Measurements from ENCODE around the gene AKAP8L.
"Not testable (repeated sequence)": the region's sequence is repeated elsewhere in the genome, so short reads cannot be mapped to it uniquely, and the experiment has no call there.

The AKAP8L gene

GRCh38 chr19:15352535-15352934, 66.3 kb downstream of the AKAP8L start:
- DNase-seq = not testable (repeated sequence)

GRCh38 chr19:15341328-15341727, 77.5 kb downstream of the AKAP8L start:
- DNase-seq = not testable (repeated sequence)

- no peak for DNase-seq
These were observed 78.7 kb downstream of the AKAP8L start for GRCh38 chr19:15340086-15340485.

GRCh38 chr19:15337202-15337601, 81.6 kb downstream of the AKAP8L start:
- no peak for DNase-seq

GRCh38 chr19:15335992-15336391, 82.8 kb downstream of the AKAP8L start:
- not testable (repeated sequence) for DNase-seq

GRCh38 chr19:15332311-15332996, 86.3 kb downstream of the AKAP8L start, which contains the start of gene BRD4:
BRD4 (minus strand) TSS chr19:15332539; CDS start chr19:15273099, 59,440 bp downstream.
- DNase-seq = peak; percentile 81

GRCh38 chr19:15331419-15332310, 87.1 kb downstream of the AKAP8L start:
- peak; percentile 68 for DNase-seq

GRCh38 chr19:15330801-15331418, 87.9 kb downstream of the AKAP8L start:
- no peak for DNase-seq

Measured in activated CD4-positive, alpha-beta T cell treated with anti-CD3 and anti-CD28 coated beads, Interleukin-10, Interleukin-2, amounts not matched to agents 100 ng/mL and 50 ng/mL, durations not matched to agents 16 hours and 8 hours (primary cell).